ENCODE results near the gene SLC22A31.

GRCh38 chr16:89175280-89176146 lies 24.8 kb downstream of the SLC22A31 start:
- TF ChIP-seq GATA2 (IDR thresholded peaks at IDR 0.05; ENCODE audit: low read depth, low read length): no peak
- TF ChIP-seq GATA3 (IDR thresholded peaks at IDR 0.05; ENCODE audit: low read depth, low read length): no peak

All from SH-SY5Y (cell line).